Loucy (cell line): ENCODE measurements around the gene ZNF835.

Experiments
- H2AFZ ChIP-seq: fragments of 200-600 bp; sonication (generic); 2 replicates; pipeline ENCODE4 v1.6.0; 2016; ENCODE audit warnings: antibody characterized with exemption, mild to moderate bottlenecking, low read length, moderate library complexity
- H3F3A ChIP-seq: fragments of 200-600 bp; 2 replicates; pipeline ENCODE4 v1.6.0; 2016; ENCODE audit warnings: antibody characterized with exemption, low read depth, mild to moderate bottlenecking
- H3K27me3 ChIP-seq: fragments of 200-600 bp; sonication (generic); 2 replicates; pipeline ENCODE4 v1.6.1; 2014; ENCODE audit warnings: low read length, mild to moderate bottlenecking; ENCODE audit not compliant: insufficient read depth, poor library complexity, severe bottlenecking
- H3K36me3 ChIP-seq: fragments of 200-600 bp; sonication (generic); 2 replicates; pipeline ENCODE4 v1.6.1; 2016; ENCODE audit warnings: low read length; ENCODE audit not compliant: insufficient read depth
- H3K4me1 ChIP-seq: fragments of 200-600 bp; sonication (generic); 2 replicates; pipeline ENCODE4 v1.5.1; 2014; ENCODE audit warnings: low read length, mild to moderate bottlenecking; ENCODE audit not compliant: insufficient read depth, poor library complexity, severe bottlenecking
- H3K4me2 ChIP-seq: fragments of 200-600 bp; sonication (generic); 2 replicates; pipeline ENCODE4 v1.6.0; 2014; ENCODE audit warnings: antibody characterized with exemption, low read length, low read depth, mild to moderate bottlenecking; ENCODE audit not compliant: poor library complexity, severe bottlenecking
- H3K4me3 ChIP-seq: fragments of 200-600 bp; sonication (generic); 2 replicates; pipeline ENCODE4 v1.5.1; 2014; ENCODE audit warnings: low read length, mild to moderate bottlenecking, mixed read lengths; ENCODE audit not compliant: poor library complexity, severe bottlenecking
- H3K79me2 ChIP-seq: fragments of 200-600 bp; sonication (generic); 2 replicates; pipeline ENCODE4 v1.6.1; 2014; ENCODE audit warnings: low read length; ENCODE audit not compliant: insufficient read depth
- H3K9ac ChIP-seq: fragments of 200-600 bp; sonication (generic); 2 replicates; pipeline ENCODE4 v1.6.0; 2014; ENCODE audit warnings: mild to moderate bottlenecking, low read depth, low read length, moderate library complexity; ENCODE audit not compliant: poor library complexity, severe bottlenecking
- H3K9me2 ChIP-seq: fragments of 200-600 bp; sonication (generic); replicated peaks from 2 replicates; pipeline ENCODE4 v1.6.1; 2016; ENCODE audit warnings: low read depth, low read length, mixed read lengths
- H3K9me3 ChIP-seq: fragments of 200-600 bp; sonication (generic); 2 replicates; pipeline ENCODE4 v1.6.1; 2014; ENCODE audit warnings: mild to moderate bottlenecking, antibody characterized with exemption, low read length, low read depth; ENCODE audit not compliant: insufficient read depth
- H4K20me1 ChIP-seq: fragments of 200-600 bp; sonication (generic); 2 replicates; pipeline ENCODE4 v1.6.0; 2014; ENCODE audit warnings: antibody characterized with exemption, low read length, mild to moderate bottlenecking; ENCODE audit not compliant: insufficient read depth, poor library complexity, severe bottlenecking
- EZH2phosphoT487 ChIP-seq: fragments of 200-600 bp; IDR thresholded peaks from 2 replicates; pipeline ENCODE4 v1.6.1; 2018; ENCODE audit warnings: antibody characterized with exemption, mild to moderate bottlenecking, moderate library complexity, borderline replicate concordance
- TF ChIP-seq, protein P1 (sequence below): fragments of 200-600 bp; sonication (generic); conservative IDR thresholded peaks from 2 replicates; pipeline ENCODE4 v1.5.1; 2014; ENCODE audit warnings: mild to moderate bottlenecking, antibody characterized with exemption, low read length

Gene ZNF835

DNA sequence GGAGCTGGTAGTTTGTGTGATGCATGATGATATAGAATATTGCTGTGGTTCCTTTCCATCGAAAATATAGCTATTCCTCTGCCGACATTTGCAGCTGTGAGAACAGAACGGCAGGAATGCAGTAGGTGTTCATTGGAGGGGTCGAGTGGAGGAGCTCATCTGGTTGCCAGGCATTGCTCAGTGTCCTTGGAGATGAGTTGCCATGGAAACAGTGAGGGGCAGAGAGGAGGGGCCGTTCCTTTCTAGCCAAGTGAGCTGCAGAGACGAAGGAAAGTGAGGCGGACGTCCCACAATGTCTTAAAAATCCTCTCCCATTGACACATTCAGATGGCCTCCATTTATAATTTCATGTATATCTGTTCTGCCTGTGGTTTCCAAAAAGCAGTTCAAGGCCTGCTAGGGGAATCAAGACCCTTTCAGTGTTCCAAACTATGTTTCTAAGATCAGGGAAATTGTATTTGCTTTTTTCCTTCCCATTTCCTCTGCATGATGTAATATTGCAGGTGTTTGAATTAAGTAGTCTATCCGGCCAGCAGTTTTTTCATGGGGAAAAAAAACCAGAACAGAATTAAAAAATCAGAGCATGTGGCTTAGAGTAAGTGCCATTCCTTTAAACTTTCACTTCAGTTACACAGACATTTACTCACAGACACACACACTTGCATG is 41.2 kb upstream of the ZNF835 start:
- Histone ChIP-seq H3K9me3 (peaks cover 8% of the 10 kb centered on the region; the same call in 1 of the 2 replicates), H3K36me3 (no peaks in the 10 kb centered on the region), H2AFZ (no peak overlapping the region), H3K4me1 (no peaks in the 10 kb centered on the region), H3K4me3 (no peak overlapping the region), H4K20me1 (no peaks in the 10 kb centered on the region), H3K27me3 (no peaks in the 10 kb centered on the region), H3K9ac (no peak overlapping the region), H3F3A (no peaks in the 10 kb centered on the region), H3K79me2 (no peaks in the 10 kb centered on the region), H3K9me2 (no peaks in the 10 kb centered on the region), H3K4me2 (no peak overlapping the region)
- TF ChIP-seq, protein P1, sequence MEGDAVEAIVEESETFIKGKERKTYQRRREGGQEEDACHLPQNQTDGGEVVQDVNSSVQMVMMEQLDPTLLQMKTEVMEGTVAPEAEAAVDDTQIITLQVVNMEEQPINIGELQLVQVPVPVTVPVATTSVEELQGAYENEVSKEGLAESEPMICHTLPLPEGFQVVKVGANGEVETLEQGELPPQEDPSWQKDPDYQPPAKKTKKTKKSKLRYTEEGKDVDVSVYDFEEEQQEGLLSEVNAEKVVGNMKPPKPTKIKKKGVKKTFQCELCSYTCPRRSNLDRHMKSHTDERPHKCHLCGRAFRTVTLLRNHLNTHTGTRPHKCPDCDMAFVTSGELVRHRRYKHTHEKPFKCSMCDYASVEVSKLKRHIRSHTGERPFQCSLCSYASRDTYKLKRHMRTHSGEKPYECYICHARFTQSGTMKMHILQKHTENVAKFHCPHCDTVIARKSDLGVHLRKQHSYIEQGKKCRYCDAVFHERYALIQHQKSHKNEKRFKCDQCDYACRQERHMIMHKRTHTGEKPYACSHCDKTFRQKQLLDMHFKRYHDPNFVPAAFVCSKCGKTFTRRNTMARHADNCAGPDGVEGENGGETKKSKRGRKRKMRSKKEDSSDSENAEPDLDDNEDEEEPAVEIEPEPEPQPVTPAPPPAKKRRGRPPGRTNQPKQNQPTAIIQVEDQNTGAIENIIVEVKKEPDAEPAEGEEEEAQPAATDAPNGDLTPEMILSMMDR, result no peak
- no peak for TF ChIP-seq EZH2phosphoT487

- no peaks in the 10 kb centered on the region for H3K4me1 ChIP-seq
- no peak overlapping the region for H2AFZ ChIP-seq
- H3K9me3 ChIP-seq, result peaks cover 8% of the 10 kb centered on the region; the same call in 1 of the 2 replicates
- no peak overlapping the region for H3K4me3 ChIP-seq
- no peak overlapping the region for H3K9ac ChIP-seq
- TF ChIP-seq, protein P1, result no peak
- no peak for TF ChIP-seq EZH2phosphoT487
- no peaks in the 10 kb centered on the region for H3K27me3 ChIP-seq
- H3K36me3 ChIP-seq, result no peaks in the 10 kb centered on the region
- H3K79me2 ChIP-seq, result no peaks in the 10 kb centered on the region
- no peaks in the 10 kb centered on the region for H3K9me2 ChIP-seq
- H4K20me1 ChIP-seq, result no peaks in the 10 kb centered on the region
- H3K4me2 ChIP-seq, result no peak overlapping the region
- H3F3A ChIP-seq, result no peaks in the 10 kb centered on the region
These were observed 38.9 kb upstream of the ZNF835 start for GRCh38 chr19:56710437-56710836.

- Histone ChIP-seq H3K9ac (no peak overlapping the region), H3K4me1 (no peaks in the 10 kb centered on the region), H3F3A (no peaks in the 10 kb centered on the region), H3K79me2 (no peaks in the 10 kb centered on the region), H3K27me3 (no peaks in the 10 kb centered on the region), H4K20me1 (no peaks in the 10 kb centered on the region), H3K9me2 (no peaks in the 10 kb centered on the region), H3K4me3 (no peak overlapping the region), H3K4me2 (no peak overlapping the region), H3K9me3 (peaks cover 5% of the 10 kb centered on the region; the same call in 1 of the 2 replicates), H2AFZ (no peak overlapping the region), H3K36me3 (no peaks in the 10 kb centered on the region)
- TF ChIP-seq, protein P1, result no peak
- TF ChIP-seq EZH2phosphoT487, result no peak
These were observed 36.3 kb upstream of the ZNF835 start for GRCh38 chr19:56707821-56708220.
